IMR-90 (cell line): ENCODE measurements around the gene KCNIP1. TPM values are rescaled to one million over a fixed set of nuclear protein-coding genes. Genes with fewer than 3 reads are reported as not detected.

Experiments used
- ATAC-seq: fragments of 200-7000 bp; cut with Tn5 transposase; 2 replicates; pipeline ENCODE4 v1.9.1; 2020; ENCODE audit warnings: low read depth, mild to moderate bottlenecking, moderate library complexity
- BruUV-seq: library from RNA; stranded (reverse); fragments of 400-500 nt; replicated peaks from 2 replicates; lab custom pipeline; 2021; lab: Mats Ljungman, UMichigan
- CTCF ChIA-PET: fragments of 300-600 bp; formaldehyde crosslinking; extraction: SDS; loops from one replicate; lab custom pipeline; 2021; ENCODE audit warnings: antibody characterized with exemption; lab: Yijun Ruan, JAX
- POLR2A ChIA-PET: fragments of 300-600 bp; sonication (Branson Sonifier 250); formaldehyde crosslinking; loops from one replicate; lab custom pipeline; 2022; ENCODE audit warnings: antibody characterized with exemption; ENCODE audit not compliant: unreplicated experiment; lab: Charles Lee
- DNase-seq: peaks from one replicate; pipeline ENCODE4 v3.0.0; 2013
- H2AFZ ChIP-seq: replicated peaks from 2 replicates; pipeline ENCODE3; 2013; ENCODE audit warnings: low read length, mild to moderate bottlenecking; ENCODE audit not compliant: poor library complexity
- H2AK5ac ChIP-seq: 2 replicates; pipeline ENCODE4 v1.6.1; 2013; ENCODE audit warnings: low read depth, low read length, inconsistent platforms
- H2AK9ac ChIP-seq: replicated peaks from 2 replicates; pipeline ENCODE3; 2013; ENCODE audit warnings: mild to moderate bottlenecking, low read depth, low read length, moderate library complexity; ENCODE audit not compliant: poor library complexity
- H2BK120ac ChIP-seq: 2 replicates; pipeline ENCODE4 v1.6.1; 2013; ENCODE audit warnings: low read depth, low read length, inconsistent platforms
- H2BK15ac ChIP-seq: 3 replicates; pipeline ENCODE4 v1.6.1; 2013; ENCODE audit warnings: low read depth, low read length, inconsistent platforms
- H2BK20ac ChIP-seq: 2 replicates; pipeline ENCODE4 v1.6.1; 2013; ENCODE audit warnings: low read depth, mild to moderate bottlenecking, inconsistent platforms, low read length, moderate library complexity
- H2BK5ac ChIP-seq: 2 replicates; pipeline ENCODE4 v1.6.1; 2013; ENCODE audit warnings: mild to moderate bottlenecking, low read depth, low read length, inconsistent platforms; ENCODE audit not compliant: poor library complexity, severe bottlenecking
- H3K14ac ChIP-seq: replicated peaks from 2 replicates; pipeline ENCODE4 v1.6.1; 2013; ENCODE audit warnings: low read depth, low read length, inconsistent platforms
- H3K18ac ChIP-seq: 2 replicates; pipeline ENCODE4 v1.6.1; 2013; ENCODE audit warnings: low read depth, low read length, control low read depth
- H3K23ac ChIP-seq: 2 replicates; pipeline ENCODE4 v1.6.1; 2013; ENCODE audit warnings: low read depth, low read length, inconsistent platforms
- H3K27ac ChIP-seq: 2 replicates; pipeline ENCODE4 v1.5.1; 2013; ENCODE audit warnings: mild to moderate bottlenecking, control low read depth, low read length; ENCODE audit not compliant: insufficient read depth
- H3K27me3 ChIP-seq: 2 replicates; pipeline ENCODE4 v1.6.1; 2013; ENCODE audit warnings: low read length; ENCODE audit not compliant: control insufficient read depth, insufficient read depth
- H3K36me3 ChIP-seq: 2 replicates; pipeline ENCODE4 v1.6.1; 2013; ENCODE audit warnings: low read length, mixed read lengths; ENCODE audit not compliant: control insufficient read depth, insufficient read depth
- H3K4ac ChIP-seq: 2 replicates; pipeline ENCODE4 v1.6.1; 2013; ENCODE audit warnings: low read depth, low read length, inconsistent platforms
- H3K4me1 ChIP-seq: 2 replicates; pipeline ENCODE4 v1.6.1; 2013; ENCODE audit warnings: low read length, mixed read lengths; ENCODE audit not compliant: control insufficient read depth, insufficient read depth
- H3K4me2 ChIP-seq: 2 replicates; pipeline ENCODE4 v1.6.1; 2013; ENCODE audit warnings: low read depth, mild to moderate bottlenecking, control low read depth, low read length, moderate library complexity
- H3K4me3 ChIP-seq: 2 replicates; pipeline ENCODE4 v1.5.1; 2013; ENCODE audit warnings: low read depth, mild to moderate bottlenecking, control low read depth, low read length, moderate library complexity; ENCODE audit not compliant: insufficient read depth
- H3K56ac ChIP-seq: 2 replicates; pipeline ENCODE4 v1.6.1; 2013; ENCODE audit warnings: low read length, inconsistent platforms; ENCODE audit not compliant: insufficient read depth; ENCODE audit errors: extremely low read depth
- H3K79me1 ChIP-seq, 2 experiments: 2 replicates each; pipeline ENCODE4 v1.6.1; 2013; ENCODE audit warnings: low read length in 2 of 2, inconsistent platforms in 1 of 2, low read depth in 1 of 2
- H3K9ac ChIP-seq: 2 replicates; pipeline ENCODE4 v1.6.1; 2013; ENCODE audit warnings: low read depth, low read length, control low read depth
- H3K9me1 ChIP-seq: 2 replicates; pipeline ENCODE4 v1.6.1; 2013; ENCODE audit warnings: low read length, inconsistent platforms; ENCODE audit not compliant: insufficient read depth
- H3K9me3 ChIP-seq: 2 replicates; pipeline ENCODE4 v1.6.1; 2013; ENCODE audit warnings: low read length; ENCODE audit not compliant: control insufficient read depth, insufficient read depth
- H4K20me1 ChIP-seq: 2 replicates; pipeline ENCODE4 v1.6.1; 2013; ENCODE audit warnings: low read length, inconsistent platforms; ENCODE audit not compliant: insufficient read depth
- H4K5ac ChIP-seq: 2 replicates; pipeline ENCODE4 v1.6.1; 2013; ENCODE audit warnings: mild to moderate bottlenecking, low read depth, low read length, control low read depth
- H4K8ac ChIP-seq, 2 experiments: 2 replicates each; pipeline ENCODE4 v1.6.1; 2013; ENCODE audit warnings: low read depth in 2 of 2, low read length in 2 of 2, control low read depth in 1 of 2, inconsistent platforms in 1 of 2
- H4K91ac ChIP-seq: 2 replicates; pipeline ENCODE4 v1.6.1; 2013; ENCODE audit warnings: low read depth, low read length, inconsistent platforms; ENCODE audit not compliant: insufficient read depth
- BHLHE40 ChIP-seq: fragments of 150-350 bp; IDR thresholded peaks from 2 replicates; pipeline ENCODE4 v1.6.1; 2016; ENCODE audit warnings: mild to moderate bottlenecking, low read depth, low read length
- WGBS, 2 experiments: methylation state at CpG; one replicate each; pipeline versions ENCODE4 v1.1.5 to v1.1.7; 2013; ENCODE audit warnings: missing lambda C conversion rate in 2 of 2; ENCODE audit not compliant: insufficient read length in 1 of 2; ENCODE audit errors: extremely low coverage in 2 of 2; 5-methylcytosine and 5-hydroxymethylcytosine counted together
- dilution Hi-C: fragments of 300-500 bp; cut with HindIII; formaldehyde crosslinking; loops from one replicate; pipeline ENCODE4 v1.14.3; 2018; ENCODE audit warnings: low sequenced_read_pairs; ENCODE audit not compliant: unreplicated experiment
- in situ Hi-C: fragments of 300-500 bp; cut with MboI; formaldehyde crosslinking; loops from 3 replicates; pipeline ENCODE4 v1.14.3; 2019; ENCODE audit warnings: low sequenced_read_pairs, inconsistent platforms, mixed read lengths
- intact Hi-C: fragments of 100-400 bp; cut with micrococcal nuclease; formaldehyde crosslinking; loops from 2 replicates; pipeline ENCODE4 v1.10.0; 2022
- polyA plus RNA-seq, 3 experiments: library from polyadenylated mRNA; depleted of rRNA; stranded (reverse); fragments of >200 nt; gene quantifications; 2 replicates each; pipeline ENCODE4 v1.2.3, GENCODE V29; 2012; ENCODE audit warnings: low replicate concordance in 1 of 3
- total RNA-seq: library from RNA; depleted of rRNA; stranded (reverse); fragments of >200 nt; gene quantifications from 2 replicates; pipeline ENCODE4 v1.2.3, GENCODE V29; 2012

KCNIP1 gene
- total and polyA plus RNA-seq, 2 of the 4 experiments (the other 2 are of a cell fraction): not detected

GRCh38 chr5:170597872-170598271, 94.1 kb downstream of the KCNIP1 start:
- no peak for DNase-seq
- ChIA-PET POLR2A (no interaction called here), CTCF (interaction anchor here (1.1 kb wide), 1 partner anchor 22 kb away, joined by 3 read pairs; no protein-coding TSS in a partner anchor)
- Histone ChIP-seq H3K18ac (no peak overlapping the region), H2BK5ac (no peak overlapping the region), H3K9me3 (no peaks in the 10 kb centered on the region), H2AK5ac (no peak overlapping the region), H3K27me3 (peaks cover 2% of the 10 kb centered on the region), H3K4me2 (peak overlapping the region; percentile 17; the same call in 1 of the 2 replicates), H2BK120ac (no peak overlapping the region), H4K20me1 (no peaks in the 10 kb centered on the region), H4K91ac (no peak overlapping the region), H3K36me3 (no peaks in the 10 kb centered on the region), H3K79me1 (no peaks in the 10 kb centered on the region), H3K14ac (no peak overlapping the region), H3K27ac (no peak overlapping the region), H3K4me3 (no peak overlapping the region), H4K5ac (no peak overlapping the region), H3K4me1 (no peaks in the 10 kb centered on the region; the same call in 1 of the 2 replicates), H2BK15ac (no peak overlapping the region), H4K8ac (no peak overlapping the region), H3K4ac (no peak overlapping the region), H3K23ac (no peak overlapping the region), H2BK20ac (no peak overlapping the region), H2AK9ac (no peak overlapping the region), H3K9me1 (no peaks in the 10 kb centered on the region), H3K9ac (no peak overlapping the region), H3K56ac (no peak overlapping the region), H2AFZ (no peak overlapping the region)
- BruUV-seq: no TSS peak
- dilution Hi-C loops (no loop called here), in situ Hi-C loops (no loop called here), intact Hi-C loops (no loop called here)
- no CpG with 5 or more reads among the region's 8 CpGs for WGBS, 2 experiments
- no peak for TF ChIP-seq BHLHE40
- ATAC-seq: no peak
